HG03025 (cell line): ENCODE results near the gene MGARP.

Experiments used
- ATAC-seq: cut with Tn5 transposase; IDR thresholded peaks from one replicate; pipeline ENCODE4 v1.9.1; 2021; ENCODE audit warnings: mild to moderate bottlenecking, moderate library complexity; ENCODE audit not compliant: unreplicated experiment, low FRiP score

The MGARP gene

GRCh38 chr4:139247241-139247640, 32.8 kb downstream of the MGARP start:
- ATAC-seq = no peak

- ATAC-seq = no peak
Measured at GRCh38 chr4:139246166-139246565, 33.9 kb downstream of the MGARP start.

- ATAC-seq = no peak
Measured at GRCh38 chr4:139245590-139245989, 34.4 kb downstream of the MGARP start.

GRCh38 chr4:139243448-139244365, 36.3 kb downstream of the MGARP start:
- no peak for ATAC-seq

- no peak for ATAC-seq
Measured at GRCh38 chr4:139242511-139243051, 37.4 kb downstream of the MGARP start.

GRCh38 chr4:139241784-139242151, 38.3 kb downstream of the MGARP start:
- ATAC-seq = no peak

- ATAC-seq = no peak
Measured at GRCh38 chr4:139241086-139241783, 38.8 kb downstream of the MGARP start.

- ATAC-seq = no peak
Measured at GRCh38 chr4:139239127-139239772, 40.8 kb downstream of the MGARP start.

GRCh38 chr4:139234253-139234652, 45.8 kb downstream of the MGARP start:
- ATAC-seq = no peak

GRCh38 chr4:139229534-139230039, 50.4 kb downstream of the MGARP start:
- ATAC-seq = peak; percentile 53

GRCh38 chr4:139227729-139228404, 52.2 kb downstream of the MGARP start:
- ATAC-seq = no peak

GRCh38 chr4:139223682-139224317, 56.2 kb downstream of the MGARP start:
- ATAC-seq = no peak

GRCh38 chr4:139222215-139222614, 57.8 kb downstream of the MGARP start:
- no peak for ATAC-seq

- no peak for ATAC-seq
Measured at GRCh38 chr4:139221687-139222086, 58.3 kb downstream of the MGARP start.

GRCh38 chr4:139219450-139220055, 60.5 kb downstream of the MGARP start:
- no peak for ATAC-seq
